Vagina (tissue), 2 donors: ENCODE results near the gene CST9L. TPM values are rescaled to one million over a fixed set of nuclear protein-coding genes. Genes with fewer than 3 reads are reported as not detected.

Experiments used
- DNase-seq, 2 donors: peaks; one replicate each; pipeline ENCODE4 v3.0.0-alpha.2; 2017; ENCODE audit errors: extremely low spot score in 2 of 2
- H3K27ac ChIP-seq: fragments of 200-600 bp; sonication (generic); one replicate; pipeline ENCODE4 v1.5.1; 2019
- H3K27me3 ChIP-seq: fragments of 200-600 bp; sonication (generic); one replicate; pipeline ENCODE4 v1.5.1; 2019
- H3K36me3 ChIP-seq, 2 donors: fragments of 200-600 bp; sonication (generic); one replicate each; pipeline ENCODE4 v1.5.1; 2017 to 2019
- H3K4me1 ChIP-seq: fragments of 200-600 bp; sonication (generic); one replicate; pipeline ENCODE4 v1.5.1; 2019
- H3K4me3 ChIP-seq, 2 donors: fragments of 200-600 bp; sonication (generic); 1 replicate in 1 of 2; 2 replicates in 1 of 2; pipeline ENCODE4 v1.5.1; 2016 to 2019
- H3K9me3 ChIP-seq: fragments of 200-600 bp; sonication (generic); one replicate; pipeline ENCODE4 v1.5.1; 2019
- POLR2A ChIP-seq, 2 donors: fragments of 450-650 bp; IDR thresholded peaks; one replicate each; pipeline ENCODE4 v1.6.1; 2017; ENCODE audit warnings: antibody characterized with exemption in 2 of 2, mild to moderate bottlenecking in 2 of 2, moderate library complexity in 2 of 2
- POLR2AphosphoS5 ChIP-seq, 2 donors: sonication (generic); formaldehyde crosslinking; IDR thresholded peaks; one replicate each; pipeline ENCODE4 v1.9.0; 2017; ENCODE audit warnings: antibody characterized with exemption in 2 of 2, mild to moderate bottlenecking in 2 of 2, low read depth in 1 of 2; ENCODE audit not compliant: insufficient read depth in 1 of 2
- intact Hi-C: fragments of 100-400 bp; cut with DNase I; formaldehyde crosslinking; loops from one replicate; pipeline ENCODE4 v1.15.1; 2023
- total RNA-seq: library from RNA; depleted of rRNA; stranded (reverse); fragments of >200 nt; gene quantifications from one replicate; pipeline ENCODE4 v1.2.3, GENCODE V29; 2016
- TF ChIP-seq, protein P1 (sequence below), 3 experiments: fragments of 450-650 bp in 2 of 3; fragments of 200-600 bp in 1 of 3; sonication (generic) in 1 of 3; IDR thresholded peaks; one replicate each; pipeline ENCODE4 v1.5.1; 2017 to 2019; ENCODE audit warnings: antibody characterized with exemption in 3 of 3, mild to moderate bottlenecking in 2 of 3, moderate library complexity in 2 of 3

The CST9L gene
- total RNA-seq, 1 donor from 2014 or later: not detected

DNA sequence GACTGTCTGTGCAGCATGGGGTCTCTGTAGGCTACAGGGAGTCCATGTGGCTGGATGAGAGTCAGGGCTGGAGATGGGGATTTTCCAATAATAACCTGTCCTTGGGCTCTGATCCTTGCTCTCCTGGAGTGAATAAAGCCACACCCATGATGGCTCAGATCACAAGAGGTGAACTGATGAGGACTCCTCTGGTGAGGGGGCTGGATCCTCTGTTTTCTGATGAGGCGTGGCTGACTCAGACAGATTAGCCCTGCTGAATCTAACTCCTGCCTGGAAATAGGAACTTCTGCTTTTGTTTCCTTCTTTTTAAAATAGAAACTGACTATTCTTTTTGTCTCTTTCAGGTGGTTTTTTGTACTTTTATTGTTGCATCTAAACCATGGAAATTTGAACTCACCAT, 27.0 kb downstream of the CST9L start:
- H3K27ac ChIP-seq: no peak overlapping the region
- H3K9me3 ChIP-seq: no peaks in the 10 kb centered on the region
- H3K4me1 ChIP-seq: no peaks in the 10 kb centered on the region
- intact Hi-C loops: no loop called here
- no peaks in the 10 kb centered on the region for H3K36me3 ChIP-seq
- TF ChIP-seq POLR2AphosphoS5 (IDR thresholded peaks at IDR 0.05; ENCODE audit: insufficient read depth in 1 of 2, low read depth in 1 of 2) (no peak), POLR2A (IDR thresholded peaks at IDR 0.05) (no peak)
- TF ChIP-seq, protein P1, sequence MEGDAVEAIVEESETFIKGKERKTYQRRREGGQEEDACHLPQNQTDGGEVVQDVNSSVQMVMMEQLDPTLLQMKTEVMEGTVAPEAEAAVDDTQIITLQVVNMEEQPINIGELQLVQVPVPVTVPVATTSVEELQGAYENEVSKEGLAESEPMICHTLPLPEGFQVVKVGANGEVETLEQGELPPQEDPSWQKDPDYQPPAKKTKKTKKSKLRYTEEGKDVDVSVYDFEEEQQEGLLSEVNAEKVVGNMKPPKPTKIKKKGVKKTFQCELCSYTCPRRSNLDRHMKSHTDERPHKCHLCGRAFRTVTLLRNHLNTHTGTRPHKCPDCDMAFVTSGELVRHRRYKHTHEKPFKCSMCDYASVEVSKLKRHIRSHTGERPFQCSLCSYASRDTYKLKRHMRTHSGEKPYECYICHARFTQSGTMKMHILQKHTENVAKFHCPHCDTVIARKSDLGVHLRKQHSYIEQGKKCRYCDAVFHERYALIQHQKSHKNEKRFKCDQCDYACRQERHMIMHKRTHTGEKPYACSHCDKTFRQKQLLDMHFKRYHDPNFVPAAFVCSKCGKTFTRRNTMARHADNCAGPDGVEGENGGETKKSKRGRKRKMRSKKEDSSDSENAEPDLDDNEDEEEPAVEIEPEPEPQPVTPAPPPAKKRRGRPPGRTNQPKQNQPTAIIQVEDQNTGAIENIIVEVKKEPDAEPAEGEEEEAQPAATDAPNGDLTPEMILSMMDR (IDR thresholded peaks at IDR 0.05): no peak
- no peaks in the 10 kb centered on the region for H3K27me3 ChIP-seq
- no peak for DNase-seq
- H3K4me3 ChIP-seq: no peak overlapping the region

DNA sequence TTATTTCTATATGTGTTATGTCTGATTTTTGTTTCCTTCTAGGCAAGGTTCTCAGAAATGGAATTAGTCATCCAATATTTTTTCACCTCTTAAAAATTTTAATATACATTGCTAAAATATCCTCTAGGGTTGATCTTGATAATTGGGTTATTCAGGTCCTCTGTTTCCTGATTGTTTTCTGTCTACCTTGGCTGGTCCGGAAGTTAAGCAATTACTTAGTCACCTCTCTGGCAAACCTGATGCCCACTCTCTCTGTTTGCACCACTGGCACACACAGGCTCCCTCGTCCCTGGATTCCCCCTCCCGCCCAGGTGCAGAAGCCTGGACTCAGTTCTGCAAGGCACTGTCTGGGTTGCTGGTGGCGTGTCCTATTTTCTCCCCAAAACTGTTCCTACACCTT, 27.7 kb downstream of the CST9L start:
- Histone ChIP-seq H3K36me3 (no peaks in the 10 kb centered on the region), H3K4me3 (no peak overlapping the region), H3K27me3 (no peaks in the 10 kb centered on the region), H3K27ac (no peak overlapping the region), H3K9me3 (no peaks in the 10 kb centered on the region), H3K4me1 (no peaks in the 10 kb centered on the region)
- no peak for TF ChIP-seq POLR2AphosphoS5 (IDR thresholded peaks at IDR 0.05; ENCODE audit: insufficient read depth in 1 of 2, low read depth in 1 of 2)
- no peak for DNase-seq
- intact Hi-C loops: no loop called here

DNA sequence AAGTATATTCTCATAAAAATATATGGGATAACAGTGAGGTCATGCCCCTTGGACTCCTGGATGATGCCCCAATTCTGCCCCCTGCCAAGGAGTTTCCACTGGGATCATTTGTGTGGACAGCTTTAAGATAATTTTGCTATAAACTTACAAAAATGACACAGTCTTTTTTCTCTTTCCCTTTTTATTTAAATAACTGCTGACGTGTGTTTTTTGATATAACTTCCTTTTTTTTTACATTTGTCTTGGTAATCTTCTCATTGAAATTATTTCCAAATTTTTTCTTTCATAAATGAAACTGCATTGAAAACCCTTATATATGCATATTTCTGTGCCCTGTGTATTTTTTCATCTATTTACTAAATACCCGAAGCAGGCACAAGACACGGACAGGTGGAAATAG, 31.3 kb downstream of the CST9L start:
- no peak for DNase-seq
- intact Hi-C loops: no loop called here
- Histone ChIP-seq H3K36me3 (no peaks in the 10 kb centered on the region), H3K4me1 (no peaks in the 10 kb centered on the region), H3K4me3 (no peak overlapping the region), H3K9me3 (no peaks in the 10 kb centered on the region), H3K27me3 (no peaks in the 10 kb centered on the region), H3K27ac (no peak overlapping the region)
- TF ChIP-seq, protein P1 (IDR thresholded peaks at IDR 0.05): no peak
- TF ChIP-seq POLR2AphosphoS5 (IDR thresholded peaks at IDR 0.05; ENCODE audit: insufficient read depth in 1 of 2, low read depth in 1 of 2): no peak
- no peak for TF ChIP-seq POLR2A (IDR thresholded peaks at IDR 0.05)

DNA sequence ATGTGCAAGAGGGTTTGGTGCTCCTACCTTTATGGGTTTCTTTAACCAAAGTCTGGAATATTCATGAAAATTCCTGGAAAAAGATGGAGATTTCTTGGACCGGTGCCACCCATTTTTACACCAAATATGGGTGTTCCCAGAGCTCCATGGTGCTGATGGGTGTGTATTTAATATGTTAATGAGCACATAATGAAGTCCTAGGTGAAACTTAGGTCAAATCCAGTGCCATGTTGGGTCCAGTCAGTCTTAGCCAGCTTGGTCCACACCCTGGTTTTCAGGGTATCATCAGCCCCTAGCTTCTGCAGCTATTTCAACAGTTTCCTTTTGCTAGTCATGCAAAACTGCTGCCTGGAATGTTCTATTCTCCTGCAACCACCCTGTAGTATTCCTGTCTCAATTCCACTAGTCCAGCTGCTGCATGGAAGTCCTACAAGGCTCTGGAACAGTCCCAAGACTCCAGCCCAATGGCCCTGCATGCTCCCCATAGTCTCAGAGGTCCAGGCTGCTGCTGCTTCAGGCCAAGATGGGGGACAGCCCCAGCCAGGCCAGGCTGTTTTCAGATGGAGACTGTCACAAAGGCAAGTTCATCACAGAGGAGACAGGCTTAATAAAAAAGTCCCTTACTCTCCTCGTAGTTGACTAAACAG, 31.8 kb downstream of the CST9L start:
- Histone ChIP-seq H3K9me3 (no peaks in the 10 kb centered on the region), H3K27ac (no peak overlapping the region), H3K4me1 (no peaks in the 10 kb centered on the region), H3K36me3 (no peaks in the 10 kb centered on the region), H3K4me3 (no peak overlapping the region), H3K27me3 (no peaks in the 10 kb centered on the region)
- intact Hi-C loops: no loop called here
- TF ChIP-seq POLR2A (IDR thresholded peaks at IDR 0.05) (no peak), POLR2AphosphoS5 (IDR thresholded peaks at IDR 0.05; ENCODE audit: insufficient read depth in 1 of 2, low read depth in 1 of 2) (no peak)
- TF ChIP-seq, protein P1 (IDR thresholded peaks at IDR 0.05): no peak
- no peak for DNase-seq

DNA sequence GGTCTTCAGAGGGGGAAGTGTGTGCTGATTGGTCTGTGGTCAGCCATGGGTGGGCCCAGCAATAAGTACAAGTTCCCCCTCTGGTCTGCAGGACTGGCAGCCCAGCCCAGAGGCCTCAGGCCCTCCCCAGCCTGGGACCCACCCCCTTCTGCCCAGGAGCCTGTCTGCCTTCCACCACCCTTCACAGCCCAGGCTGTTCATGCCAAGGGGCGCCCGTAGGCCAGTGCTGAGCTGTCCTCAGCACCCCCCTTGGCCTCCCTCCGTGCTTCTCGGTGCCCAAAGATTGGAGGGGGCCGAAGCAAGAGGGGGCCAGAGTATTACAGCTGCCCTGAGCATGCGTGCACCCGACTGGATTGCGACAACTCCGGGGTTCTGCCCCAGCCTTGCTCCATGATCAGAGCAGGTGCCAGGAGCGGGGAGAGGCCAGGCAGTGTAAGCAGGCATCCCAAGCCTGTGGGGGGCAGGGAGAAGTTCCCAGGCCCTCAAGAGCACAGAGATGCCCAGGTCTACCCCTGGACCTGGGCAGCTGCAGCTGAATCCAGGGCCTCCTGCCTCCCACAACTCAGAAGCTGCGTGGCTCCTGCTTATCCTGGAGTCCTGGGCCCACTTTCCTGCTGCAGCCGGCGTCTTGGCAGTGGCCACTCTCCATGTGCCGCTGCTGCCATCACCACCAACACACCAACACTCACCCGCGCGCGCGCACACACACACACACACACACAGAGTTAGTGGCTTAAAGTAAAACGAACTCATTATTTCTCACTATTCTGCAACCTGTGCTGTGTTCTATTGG, 33.3 kb downstream of the CST9L start:
- H3K4me3 ChIP-seq: no peak overlapping the region
- intact Hi-C loops: no loop called here
- H3K4me1 ChIP-seq: no peaks in the 10 kb centered on the region
- no peak for DNase-seq
- no peaks in the 10 kb centered on the region for H3K36me3 ChIP-seq
- H3K9me3 ChIP-seq: no peaks in the 10 kb centered on the region
- TF ChIP-seq, protein P1 (IDR thresholded peaks at IDR 0.05): no peak
- TF ChIP-seq POLR2A (IDR thresholded peaks at IDR 0.05) (no peak), POLR2AphosphoS5 (IDR thresholded peaks at IDR 0.05; ENCODE audit: insufficient read depth in 1 of 2, low read depth in 1 of 2) (no peak)
- no peaks in the 10 kb centered on the region for H3K27me3 ChIP-seq
- H3K27ac ChIP-seq: no peak overlapping the region
